HL-60 (cell line): ENCODE data around the gene TMEM201.
"Not testable (repeated sequence)": the region's sequence is repeated elsewhere in the genome, so short reads cannot be mapped to it uniquely, and the experiment has no call there.

Source experiments
- DNase-seq, 2 experiments: peaks; one replicate each; pipeline ENCODE4 v3.0.0-alpha.2; 2010 to 2020; ENCODE audit warnings: low read depth in 1 of 2, low spot score in 1 of 2
- H3K27ac ChIP-seq: fragments of 250-450 bp; sonication (Bioruptor Pico); replicated peaks from 2 replicates; pipeline ENCODE4 v1.5.1; 2020; ENCODE audit warnings: mild to moderate bottlenecking, moderate library complexity
- H3K27me3 ChIP-seq: fragments of 250-450 bp; sonication (Bioruptor Pico); 2 replicates; pipeline ENCODE4 v1.5.1; 2021; ENCODE audit warnings: mild to moderate bottlenecking, moderate library complexity; ENCODE audit not compliant: insufficient read depth, poor library complexity, severe bottlenecking
- H3K4me3 ChIP-seq: replicated peaks from 2 replicates; pipeline ENCODE4 v1.5.1; 2011; ENCODE audit warnings: mild to moderate bottlenecking, control low read depth, low read length; ENCODE audit not compliant: insufficient read depth
- CTCF ChIP-seq: IDR thresholded peaks from one replicate; pipeline ENCODE4 v1.5.1; 2011; ENCODE audit warnings: low read length, control low read depth, inconsistent platforms; ENCODE audit not compliant: insufficient read depth
- GABPA ChIP-seq: IDR thresholded peaks from 2 replicates; pipeline ENCODE4 v1.6.1; 2012; ENCODE audit warnings: low read depth
- POLR2AphosphoS5 ChIP-seq: IDR thresholded peaks from 2 replicates; pipeline ENCODE4 v1.6.1; 2012; ENCODE audit warnings: low read depth
- SPI1 ChIP-seq: IDR thresholded peaks from 2 replicates; pipeline ENCODE4 v1.6.1; 2012; ENCODE audit warnings: low read depth, mild to moderate bottlenecking, borderline replicate concordance
- TF ChIP-seq, protein P1 (sequence below): IDR thresholded peaks from 2 replicates; pipeline ENCODE4 v1.6.1; 2012; ENCODE audit warnings: low read depth; ENCODE audit not compliant: insufficient replicate concordance

Gene TMEM201

DNA sequence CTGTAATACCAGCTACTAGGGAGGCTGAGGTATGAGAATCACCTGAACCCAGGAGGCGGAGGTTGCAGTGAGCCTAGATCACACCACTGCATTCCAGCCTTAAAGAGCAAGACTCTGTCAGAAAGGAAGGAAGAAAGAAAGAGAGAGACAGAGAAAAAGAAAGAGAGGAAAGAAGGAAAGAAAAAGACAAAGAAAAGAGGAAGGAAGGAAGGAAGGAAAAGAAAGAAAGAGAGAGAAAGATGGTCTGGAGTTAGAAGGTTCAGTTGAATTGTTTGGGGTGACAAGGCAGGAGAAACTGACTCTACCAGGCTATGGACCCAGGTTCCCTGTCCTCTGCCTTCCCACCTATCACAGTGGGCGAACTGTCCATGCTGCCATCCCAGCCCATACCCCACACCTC lies 35.4 kb downstream of the TMEM201 start:
- no peak overlapping the region for H3K4me3 ChIP-seq
- no peaks in the 10 kb centered on the region for H3K27me3 ChIP-seq
- DNase-seq, result no peak
- TF ChIP-seq GABPA (no peak), SPI1 (no peak), CTCF (no peak)
- H3K27ac ChIP-seq, result no peak overlapping the region

DNA sequence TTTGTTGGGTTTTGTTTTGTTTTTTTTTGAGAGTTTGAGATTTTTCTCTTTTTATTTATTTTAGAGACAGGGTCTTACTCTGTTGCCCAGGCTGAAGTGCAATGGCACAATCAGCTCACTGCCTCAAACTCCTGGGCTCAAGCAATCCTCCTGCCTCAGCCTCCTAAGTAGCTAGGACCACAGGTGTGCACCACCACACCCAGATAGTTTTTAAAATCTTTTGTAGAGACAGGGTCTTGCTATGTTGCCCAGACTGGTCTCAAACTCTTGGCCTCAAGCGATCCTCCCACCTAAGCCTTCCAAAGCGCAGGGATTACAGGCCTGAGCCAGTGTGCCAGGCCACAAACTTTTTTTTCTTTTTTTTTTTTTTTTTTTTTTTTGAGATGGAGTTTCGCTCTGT lies 36.3 kb downstream of the TMEM201 start:
- H3K27me3 ChIP-seq, H3K4me3 ChIP-seq, H3K27ac ChIP-seq, DNase-seq: not testable (repeated sequence)

GRCh38 chr1:9626201-9626608 lies 37.5 kb downstream of the TMEM201 start:
- H3K27me3 ChIP-seq, result no peaks in the 10 kb centered on the region
- DNase-seq, result peak in 1 of 2 experiments; percentile 24
- TF ChIP-seq, protein P1, sequence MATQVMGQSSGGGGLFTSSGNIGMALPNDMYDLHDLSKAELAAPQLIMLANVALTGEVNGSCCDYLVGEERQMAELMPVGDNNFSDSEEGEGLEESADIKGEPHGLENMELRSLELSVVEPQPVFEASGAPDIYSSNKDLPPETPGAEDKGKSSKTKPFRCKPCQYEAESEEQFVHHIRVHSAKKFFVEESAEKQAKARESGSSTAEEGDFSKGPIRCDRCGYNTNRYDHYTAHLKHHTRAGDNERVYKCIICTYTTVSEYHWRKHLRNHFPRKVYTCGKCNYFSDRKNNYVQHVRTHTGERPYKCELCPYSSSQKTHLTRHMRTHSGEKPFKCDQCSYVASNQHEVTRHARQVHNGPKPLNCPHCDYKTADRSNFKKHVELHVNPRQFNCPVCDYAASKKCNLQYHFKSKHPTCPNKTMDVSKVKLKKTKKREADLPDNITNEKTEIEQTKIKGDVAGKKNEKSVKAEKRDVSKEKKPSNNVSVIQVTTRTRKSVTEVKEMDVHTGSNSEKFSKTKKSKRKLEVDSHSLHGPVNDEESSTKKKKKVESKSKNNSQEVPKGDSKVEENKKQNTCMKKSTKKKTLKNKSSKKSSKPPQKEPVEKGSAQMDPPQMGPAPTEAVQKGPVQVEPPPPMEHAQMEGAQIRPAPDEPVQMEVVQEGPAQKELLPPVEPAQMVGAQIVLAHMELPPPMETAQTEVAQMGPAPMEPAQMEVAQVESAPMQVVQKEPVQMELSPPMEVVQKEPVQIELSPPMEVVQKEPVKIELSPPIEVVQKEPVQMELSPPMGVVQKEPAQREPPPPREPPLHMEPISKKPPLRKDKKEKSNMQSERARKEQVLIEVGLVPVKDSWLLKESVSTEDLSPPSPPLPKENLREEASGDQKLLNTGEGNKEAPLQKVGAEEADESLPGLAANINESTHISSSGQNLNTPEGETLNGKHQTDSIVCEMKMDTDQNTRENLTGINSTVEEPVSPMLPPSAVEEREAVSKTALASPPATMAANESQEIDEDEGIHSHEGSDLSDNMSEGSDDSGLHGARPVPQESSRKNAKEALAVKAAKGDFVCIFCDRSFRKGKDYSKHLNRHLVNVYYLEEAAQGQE, result no peak
- TF ChIP-seq POLR2AphosphoS5, result no peak
- TF ChIP-seq CTCF, result no peak
- no peak for TF ChIP-seq GABPA
- no peak for TF ChIP-seq SPI1
- no peak overlapping the region for H3K27ac ChIP-seq
- H3K4me3 ChIP-seq, result no peak overlapping the region

DNA sequence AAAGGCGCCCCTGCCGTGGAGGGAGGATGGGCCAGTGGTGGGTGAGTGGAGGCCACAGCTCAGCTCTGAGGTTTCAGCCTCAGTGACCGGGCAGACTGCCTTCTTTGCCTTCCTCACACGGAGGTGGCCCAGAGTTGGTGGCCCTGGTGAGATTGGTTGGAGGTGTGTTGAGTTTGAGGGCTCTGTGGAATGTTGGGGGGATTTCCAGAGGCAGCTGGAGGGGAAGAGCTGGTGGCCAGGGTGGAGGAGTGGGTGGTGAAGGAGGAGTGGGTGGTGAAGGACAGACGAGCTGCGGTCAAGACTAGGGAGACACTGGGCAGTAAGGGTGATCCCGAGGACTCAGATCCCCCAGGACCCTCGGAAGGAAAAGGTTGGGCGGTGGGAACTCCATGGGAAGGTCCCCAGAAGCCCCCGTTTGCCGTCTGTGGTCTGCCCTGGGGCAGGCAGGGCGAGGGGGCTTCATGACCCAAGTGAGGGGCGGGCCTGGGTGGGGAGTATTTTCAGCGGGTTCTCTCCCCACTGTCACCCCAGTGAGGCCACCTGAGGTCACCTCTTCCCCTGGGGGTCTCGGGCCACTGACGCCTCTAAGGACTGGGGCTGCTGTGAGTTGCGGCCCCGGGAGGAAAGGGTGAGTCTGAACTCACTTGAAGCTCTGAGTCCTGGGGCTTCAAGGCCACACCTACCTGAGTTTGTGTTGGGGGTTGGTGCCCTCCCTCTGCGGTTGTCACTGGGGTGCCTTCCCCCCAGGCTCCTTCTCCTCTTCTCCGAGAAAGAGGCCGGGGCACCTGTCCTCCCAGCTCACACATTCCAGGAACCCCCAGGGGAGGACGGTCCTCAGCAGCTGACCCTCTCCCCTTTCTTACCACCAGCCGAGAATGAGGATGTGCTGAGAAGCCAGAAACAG lies 40.1 kb downstream of the TMEM201 start:
- Histone ChIP-seq H3K27me3 (no peaks in the 10 kb centered on the region), H3K4me3 (no peak overlapping the region), H3K27ac (peak overlapping the region; percentile 89)
- TF ChIP-seq POLR2AphosphoS5 (no peak), CTCF (no peak), SPI1 (no peak), GABPA (no peak)
- TF ChIP-seq, protein P1, result no peak
- DNase-seq, result peak; percentile 49 to 51
